Small intestine (tissue), 7 donors: ENCODE measurements around the gene SCT. TPM values are rescaled to one million over a fixed set of nuclear protein-coding genes. Genes with fewer than 3 reads are reported as not detected.

Source experiments
- DNase-seq, 2 donors: peaks; one replicate each; pipeline versions ENCODE4 v3.0.0 to v3.0.0-alpha.2; 2013
- FAIRE-seq: peaks from 2 replicates; lab custom pipeline; 2012; peaks lifted over from hg19 to GRCh38; lab: Jason Lieb, UNC
- H3K27ac ChIP-seq, 3 donors: one replicate each; pipeline ENCODE4 v1.5.1; 2013; ENCODE audit warnings: low read length in 2 of 3, mild to moderate bottlenecking in 2 of 3, control low read depth in 1 of 3, inconsistent platforms in 1 of 3, low read depth in 1 of 3, moderate library complexity in 1 of 3
- H3K27me3 ChIP-seq, 3 donors: one replicate each; pipeline ENCODE4 v1.6.1; 2013; ENCODE audit warnings: low read length in 3 of 3, inconsistent platforms in 1 of 3; ENCODE audit not compliant: control insufficient read depth in 3 of 3, insufficient read depth in 3 of 3
- H3K36me3 ChIP-seq, 3 donors: one replicate each; pipeline ENCODE4 v1.6.1; 2013; ENCODE audit warnings: low read length in 3 of 3, inconsistent platforms in 1 of 3, low read depth in 1 of 3, mild to moderate bottlenecking in 1 of 3, moderate library complexity in 1 of 3; ENCODE audit not compliant: control insufficient read depth in 3 of 3, insufficient read depth in 2 of 3
- H3K4me1 ChIP-seq, 3 donors: one replicate each; pipeline ENCODE4 v1.6.1; 2013; ENCODE audit warnings: low read length in 2 of 3, inconsistent platforms in 1 of 3, low read depth in 1 of 3, mild to moderate bottlenecking in 1 of 3, moderate library complexity in 1 of 3; ENCODE audit not compliant: control insufficient read depth in 3 of 3, insufficient read depth in 2 of 3
- H3K4me3 ChIP-seq, 3 donors: one replicate each; pipeline ENCODE4 v1.5.1; 2013; ENCODE audit warnings: low read length in 3 of 3, control low read depth in 1 of 3, inconsistent platforms in 1 of 3, low read depth in 1 of 3, mild to moderate bottlenecking in 1 of 3, moderate library complexity in 1 of 3
- H3K9me3 ChIP-seq, 2 donors: one replicate each; pipeline ENCODE4 v1.6.1; 2013; ENCODE audit warnings: low read depth in 1 of 2, low read length in 1 of 2; ENCODE audit not compliant: control insufficient read depth in 2 of 2, insufficient read depth in 1 of 2
- WGBS, 3 donors: extraction: QIAGEN DNeasy Blood & Tissue Kit; methylation state at CpG; one replicate each; pipeline ENCODE4 v1.1.7; 2013; 5-methylcytosine and 5-hydroxymethylcytosine counted together
- polyA plus RNA-seq, 4 donors: library from polyadenylated mRNA; stranded (reverse) in 3 of 4; unstranded in 1 of 4; fragments of 200-250 nt in 3 of 4; fragments of 120-200 nt in 1 of 4; gene quantifications; one replicate each; pipeline versions ENCODE4 v1.2.1 to v1.2.3, GENCODE V29; 2013
- donor health status: healthy with polysubstance abuse.
- donor health status: control.
- donor health status: control.
- donor health status: Bipolar disorder and iron deficiency.
- donor health status: healthy.

Gene SCT
- polyA plus RNA-seq, 4 donors: 4.8 to 114 (median 22.3) TPM

- 92 to 96% (median 94%) methylated on average over 23 to 29 of the region's 29 CpGs for WGBS, 3 donors
- FAIRE-seq (no peak), DNase-seq (no peak)
- Histone ChIP-seq H3K36me3 (peaks cover 45 to 96% (median 46%) of the 10 kb centered on the region in 3 donors), H3K27me3 (no peaks in the 10 kb centered on the region), H3K9me3 (no peaks in the 10 kb centered on the region), H3K4me3 (no peak overlapping the region), H3K4me1 (no peaks in the 10 kb centered on the region), H3K27ac (no peak overlapping the region)
Measured at GRCh38 chr11:597166-597725, 29.7 kb downstream of the SCT start.

- Histone ChIP-seq H3K36me3 (peaks cover 43 to 95% (median 43%) of the 10 kb centered on the region in 3 donors), H3K4me1 (no peaks in the 10 kb centered on the region), H3K27me3 (no peaks in the 10 kb centered on the region), H3K4me3 (no peak overlapping the region), H3K9me3 (no peaks in the 10 kb centered on the region), H3K27ac (no peak overlapping the region)
- FAIRE-seq (no peak), DNase-seq (no peak)
- 81 to 85% (median 84%) methylated on average over 10 of the region's 10 CpGs for WGBS, 3 donors
Measured at GRCh38 chr11:596374-596773, 30.6 kb downstream of the SCT start.

GRCh38 chr11:595400-595799, 31.6 kb downstream of the SCT start:
- Histone ChIP-seq H3K4me3 (no peak overlapping the region), H3K27ac (no peak overlapping the region), H3K27me3 (no peaks in the 10 kb centered on the region), H3K9me3 (no peaks in the 10 kb centered on the region), H3K4me1 (no peaks in the 10 kb centered on the region), H3K36me3 (peaks cover 44 to 97% (median 49%) of the 10 kb centered on the region in 3 donors)
- FAIRE-seq (no peak), DNase-seq (no peak)
- WGBS, 3 donors: 91 to 93% (median 92%) methylated on average over 10 of the region's 10 CpGs

- H3K9me3 ChIP-seq: no peaks in the 10 kb centered on the region
- H3K27ac ChIP-seq: no peak overlapping the region
- H3K4me3 ChIP-seq: no peak overlapping the region
- H3K27me3 ChIP-seq: no peaks in the 10 kb centered on the region
- 94 to 97% (median 97%) methylated on average over 18 to 21 of the region's 21 CpGs for WGBS, 3 donors
- H3K4me1 ChIP-seq: peaks cover 0 to 2% (median 0%) of the 10 kb centered on the region in 3 donors
- no peak for DNase-seq
- no peak for FAIRE-seq
- peaks cover 32 to 97% (median 49%) of the 10 kb centered on the region in 3 donors for H3K36me3 ChIP-seq
Measured at GRCh38 chr11:593347-593746, 33.6 kb downstream of the SCT start.

- 90 to 98% (median 91%) methylated on average over 10 of the region's 10 CpGs for WGBS, 3 donors
- no peak for FAIRE-seq
Measured at GRCh38 chr11:592918-593317, 34.1 kb downstream of the SCT start.

GRCh38 chr11:592501-592900, 34.5 kb downstream of the SCT start:
- H3K4me3 ChIP-seq: no peak overlapping the region
- DNase-seq (no peak), FAIRE-seq (no peak)
- H3K27me3 ChIP-seq: no peaks in the 10 kb centered on the region
- H3K4me1 ChIP-seq: peaks cover 0 to 10% (median 0%) of the 10 kb centered on the region in 3 donors
- WGBS, 3 donors: 97% methylated on average over 22 of the region's 22 CpGs
- H3K27ac ChIP-seq: no peak overlapping the region
- no peaks in the 10 kb centered on the region for H3K9me3 ChIP-seq
- peaks cover 31 to 95% (median 47%) of the 10 kb centered on the region in 3 donors for H3K36me3 ChIP-seq

More at GRCh38 chr11:592918-593317, 34.1 kb downstream of the SCT start:
- peaks cover 0 to 7% (median 0%) of the 10 kb centered on the region in 3 donors for H3K4me1 ChIP-seq
- H3K4me3 ChIP-seq: no peak overlapping the region
- no peaks in the 10 kb centered on the region for H3K27me3 ChIP-seq
- no peak for DNase-seq
- H3K9me3 ChIP-seq: no peaks in the 10 kb centered on the region
- no peak overlapping the region for H3K27ac ChIP-seq
- H3K36me3 ChIP-seq: peaks cover 32 to 97% (median 47%) of the 10 kb centered on the region in 3 donors

- FAIRE-seq (no peak), DNase-seq (no peak)
- Histone ChIP-seq H3K36me3 (peaks cover 19 to 95% (median 43%) of the 10 kb centered on the region in 3 donors), H3K9me3 (no peaks in the 10 kb centered on the region), H3K27ac (no peak overlapping the region), H3K4me3 (no peak overlapping the region), H3K27me3 (no peaks in the 10 kb centered on the region), H3K4me1 (peaks cover 0 to 20% (median 0%) of the 10 kb centered on the region in 3 donors)
- WGBS, 3 donors: 80 to 88% (median 87%) methylated on average over 11 of the region's 11 CpGs
Measured at GRCh38 chr11:590997-591396, 36.0 kb downstream of the SCT start.

DNA sequence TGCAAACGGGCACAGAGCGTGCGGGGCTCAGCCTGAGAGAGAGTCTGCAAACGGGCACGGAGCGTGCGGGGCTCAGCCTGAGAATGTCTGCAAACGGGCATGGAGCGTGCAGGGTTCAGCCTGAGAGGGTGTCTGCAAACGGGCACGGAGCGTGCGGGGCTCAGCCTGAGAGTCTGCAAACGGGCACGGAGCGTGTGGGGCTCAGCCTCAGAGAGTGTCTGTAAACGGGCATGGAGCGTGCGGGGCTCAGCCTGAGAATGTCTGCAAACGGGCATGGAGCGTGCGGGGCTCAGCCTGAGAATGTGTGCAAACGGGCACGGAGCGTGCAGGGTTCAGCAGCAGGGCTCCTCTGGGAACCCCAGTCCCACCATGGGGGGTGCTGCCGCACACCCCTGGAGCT, 37.2 kb downstream of the SCT start:
- FAIRE-seq: no peak
- H3K4me1 ChIP-seq: peaks cover 0 to 20% (median 0%) of the 10 kb centered on the region in 3 donors
- no peaks in the 10 kb centered on the region for H3K27me3 ChIP-seq
- 93 to 98% (median 96%) methylated on average over 26 of the region's 26 CpGs for WGBS, 3 donors
- peaks cover 15 to 94% (median 35%) of the 10 kb centered on the region in 3 donors for H3K36me3 ChIP-seq
- no peaks in the 10 kb centered on the region for H3K9me3 ChIP-seq
- no peak overlapping the region for H3K27ac ChIP-seq
- H3K4me3 ChIP-seq: no peak overlapping the region
- no peak for DNase-seq
